ENCODE results near the gene CCNL2.

The CCNL2 gene

GRCh38 chr1:1425753-1426495 is 26.8 kb upstream of the CCNL2 start:
- Histone ChIP-seq H3K9me3 (replicated peaks; ENCODE audit: insufficient read depth, low read length) (no peaks in the 10 kb centered on the region), H2AFZ (ENCODE audit: low read length) (no peak overlapping the region), H3K4me1 (ENCODE audit: low read length) (no peaks in the 10 kb centered on the region), H3K36me3 (replicated peaks; ENCODE audit: insufficient read depth, low read length) (no peaks in the 10 kb centered on the region), H3K79me2 (ENCODE audit: low read length) (no peaks in the 10 kb centered on the region), H3K4me2 (ENCODE audit: low read depth, low read length) (no peak overlapping the region), H3F3A (ENCODE audit: insufficient read depth, low read length) (no peaks in the 10 kb centered on the region), H3K27ac (ENCODE audit: low read length) (no peak overlapping the region), H3K9ac (ENCODE audit: low read length) (no peak overlapping the region), H4K20me1 (ENCODE audit: insufficient read depth, low read length) (no peaks in the 10 kb centered on the region), H3K9me2 (replicated peaks; ENCODE audit: insufficient read depth, low read length) (no peaks in the 10 kb centered on the region), H3K4me3 (ENCODE audit: low read length) (no peak overlapping the region), H3K27me3 (replicated peaks; ENCODE audit: insufficient read depth, low read length) (peaks cover 49% of the 10 kb centered on the region)
- no peak for TF ChIP-seq EZH2 (optimal IDR thresholded peaks at IDR 0.05; ENCODE audit: low read depth, low read length)
- TF ChIP-seq CTCF (IDR thresholded peaks at IDR 0.05; ENCODE audit: low read length): no peak
- TF ChIP-seq EZH2phosphoT487 (IDR thresholded peaks at IDR 0.05; ENCODE audit: low read length): no peak
- DNase-seq: no peak

- peaks cover 45% of the 10 kb centered on the region for H3K27me3 ChIP-seq (replicated peaks; ENCODE audit: insufficient read depth, low read length)
- no peaks in the 10 kb centered on the region for H4K20me1 ChIP-seq (ENCODE audit: insufficient read depth, low read length)
- no peaks in the 10 kb centered on the region for H3K79me2 ChIP-seq (ENCODE audit: low read length)
- H3K4me3 ChIP-seq (ENCODE audit: low read length): no peak overlapping the region
- DNase-seq: no peak
- no peak overlapping the region for H3K9ac ChIP-seq (ENCODE audit: low read length)
- H3K36me3 ChIP-seq (replicated peaks; ENCODE audit: insufficient read depth, low read length): no peaks in the 10 kb centered on the region
- no peak overlapping the region for H2AFZ ChIP-seq (ENCODE audit: low read length)
- no peaks in the 10 kb centered on the region for H3K9me3 ChIP-seq (replicated peaks; ENCODE audit: insufficient read depth, low read length)
- H3K27ac ChIP-seq (ENCODE audit: low read length): no peak overlapping the region
- H3K4me1 ChIP-seq (ENCODE audit: low read length): no peaks in the 10 kb centered on the region
- no peaks in the 10 kb centered on the region for H3K9me2 ChIP-seq (replicated peaks; ENCODE audit: insufficient read depth, low read length)
- no peaks in the 10 kb centered on the region for H3F3A ChIP-seq (ENCODE audit: insufficient read depth, low read length)
- TF ChIP-seq EZH2 (optimal IDR thresholded peaks at IDR 0.05; ENCODE audit: low read depth, low read length) (no peak), CTCF (IDR thresholded peaks at IDR 0.05; ENCODE audit: low read length) (no peak), EZH2phosphoT487 (IDR thresholded peaks at IDR 0.05; ENCODE audit: low read length) (no peak)
- H3K4me2 ChIP-seq (ENCODE audit: low read depth, low read length): no peak overlapping the region
Observed at GRCh38 chr1:1425426-1425752, 26.3 kb upstream of the CCNL2 start.

GRCh38 chr1:1424707-1425106 is 25.6 kb upstream of the CCNL2 start:
- H4K20me1 ChIP-seq (ENCODE audit: insufficient read depth, low read length): no peaks in the 10 kb centered on the region
- TF ChIP-seq EZH2 (optimal IDR thresholded peaks at IDR 0.05; ENCODE audit: low read depth, low read length) (no peak), EZH2phosphoT487 (IDR thresholded peaks at IDR 0.05; ENCODE audit: low read length) (no peak), CTCF (IDR thresholded peaks at IDR 0.05; ENCODE audit: low read length) (no peak)

More at GRCh38 chr1:1424707-1425106, 25.6 kb upstream of the CCNL2 start:
- no peak for DNase-seq
- no peaks in the 10 kb centered on the region for H3K79me2 ChIP-seq (ENCODE audit: low read length)
- H3K27ac ChIP-seq (ENCODE audit: low read length): no peak overlapping the region
- no peaks in the 10 kb centered on the region for H3F3A ChIP-seq (ENCODE audit: insufficient read depth, low read length)
- no peaks in the 10 kb centered on the region for H3K4me1 ChIP-seq (ENCODE audit: low read length)
- peaks cover 38% of the 10 kb centered on the region for H3K27me3 ChIP-seq (replicated peaks; ENCODE audit: insufficient read depth, low read length)
- H3K9ac ChIP-seq (ENCODE audit: low read length): no peak overlapping the region
- no peak overlapping the region for H3K4me3 ChIP-seq (ENCODE audit: low read length)
- H3K9me3 ChIP-seq (replicated peaks; ENCODE audit: insufficient read depth, low read length): no peaks in the 10 kb centered on the region
- no peak overlapping the region for H2AFZ ChIP-seq (ENCODE audit: low read length)
- H3K36me3 ChIP-seq (replicated peaks; ENCODE audit: insufficient read depth, low read length): no peaks in the 10 kb centered on the region
- no peak overlapping the region for H3K4me2 ChIP-seq (ENCODE audit: low read depth, low read length)
- H3K9me2 ChIP-seq (replicated peaks; ENCODE audit: insufficient read depth, low read length): no peaks in the 10 kb centered on the region
